ENCODE measurements around the gene NACC2. TPM values are rescaled to one million over a fixed set of nuclear protein-coding genes. Genes with fewer than 3 reads are reported as not detected.

Gene NACC2
- total RNA-seq, 4 donors from 2014 or later = 93.8 to 192 (median 142) TPM

DNA sequence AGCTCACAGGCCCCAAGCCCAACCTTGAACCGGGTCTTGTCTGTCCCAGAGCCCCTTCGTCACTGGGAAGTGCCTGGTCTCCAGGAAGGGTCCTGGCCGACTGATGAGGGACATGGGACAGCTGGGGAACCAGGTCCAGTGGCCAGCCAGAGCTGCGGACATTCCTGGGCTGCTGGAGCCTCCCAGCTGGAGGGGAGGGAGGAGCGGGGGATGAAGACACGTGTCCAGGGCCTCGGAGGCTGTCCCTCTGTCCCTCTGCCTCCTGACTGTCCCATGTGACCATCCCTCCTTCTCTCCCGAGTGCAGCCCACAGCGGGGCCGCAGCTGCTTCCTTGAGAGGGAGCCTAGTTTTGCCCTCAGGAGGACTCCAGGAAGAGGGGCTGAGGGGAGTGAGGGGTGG lies 92.2 kb downstream of the NACC2 start:
- no peak for DNase-seq (ENCODE audit: extremely low spot score)
- Histone ChIP-seq H3K27me3 (no peaks in the 10 kb centered on the region), H3K27ac (replicated peaks in 1 of 4) (peak overlapping the region in 1 of 4 donors; percentile 10), H3K36me3 (peaks cover 0 to 9% (median 7%) of the 10 kb centered on the region in 4 donors), H3K9me3 (no peaks in the 10 kb centered on the region), H3K4me3 (no peak overlapping the region), H3K4me1 (peaks cover 15 to 55% (median 35%) of the 10 kb centered on the region in 4 donors)
- intact Hi-C loops (cut with DNase I) = no loop called here
- WGBS = 65% methylated on average over 4 of the region's 10 CpGs
- TF ChIP-seq POLR2AphosphoS5 (IDR thresholded peaks at IDR 0.05) (peak in 1 of 2 donors; percentile 8), EP300 (IDR thresholded peaks at IDR 0.05) (no peak)

DNA sequence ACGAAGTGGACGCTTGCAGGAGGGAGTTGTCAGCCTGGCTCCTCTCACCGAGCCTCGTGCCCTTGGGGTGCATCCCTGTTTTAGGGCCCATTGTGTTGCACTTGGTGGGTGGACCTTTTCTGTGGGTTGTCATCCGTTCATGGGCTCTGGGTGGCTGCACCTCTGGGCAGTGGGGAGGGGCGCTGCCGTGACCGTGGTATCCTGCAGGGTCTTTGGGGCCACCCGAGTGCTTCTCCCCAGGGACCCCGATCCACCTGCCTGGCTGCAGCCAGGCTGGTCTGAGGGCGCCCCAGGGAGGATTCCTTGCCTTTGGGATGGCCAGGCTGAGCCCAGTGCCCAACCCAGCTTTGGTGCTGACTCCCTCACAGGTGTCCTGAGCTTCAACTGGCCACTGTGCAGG lies 92.9 kb downstream of the NACC2 start:
- no peak overlapping the region for H3K27ac ChIP-seq (replicated peaks in 1 of 4)
- WGBS = 96% methylated on average over 9 of the region's 11 CpGs
- intact Hi-C loops (cut with DNase I) = no loop called here
- H3K27me3 ChIP-seq = no peaks in the 10 kb centered on the region
- no peaks in the 10 kb centered on the region for H3K9me3 ChIP-seq
- H3K4me1 ChIP-seq = peaks cover 15 to 48% (median 29%) of the 10 kb centered on the region in 4 donors
- TF ChIP-seq POLR2AphosphoS5 (IDR thresholded peaks at IDR 0.05) = no peak
- TF ChIP-seq POLR2A (IDR thresholded peaks at IDR 0.05; ENCODE audit: low read depth) = no peak
- TF ChIP-seq, protein P1, sequence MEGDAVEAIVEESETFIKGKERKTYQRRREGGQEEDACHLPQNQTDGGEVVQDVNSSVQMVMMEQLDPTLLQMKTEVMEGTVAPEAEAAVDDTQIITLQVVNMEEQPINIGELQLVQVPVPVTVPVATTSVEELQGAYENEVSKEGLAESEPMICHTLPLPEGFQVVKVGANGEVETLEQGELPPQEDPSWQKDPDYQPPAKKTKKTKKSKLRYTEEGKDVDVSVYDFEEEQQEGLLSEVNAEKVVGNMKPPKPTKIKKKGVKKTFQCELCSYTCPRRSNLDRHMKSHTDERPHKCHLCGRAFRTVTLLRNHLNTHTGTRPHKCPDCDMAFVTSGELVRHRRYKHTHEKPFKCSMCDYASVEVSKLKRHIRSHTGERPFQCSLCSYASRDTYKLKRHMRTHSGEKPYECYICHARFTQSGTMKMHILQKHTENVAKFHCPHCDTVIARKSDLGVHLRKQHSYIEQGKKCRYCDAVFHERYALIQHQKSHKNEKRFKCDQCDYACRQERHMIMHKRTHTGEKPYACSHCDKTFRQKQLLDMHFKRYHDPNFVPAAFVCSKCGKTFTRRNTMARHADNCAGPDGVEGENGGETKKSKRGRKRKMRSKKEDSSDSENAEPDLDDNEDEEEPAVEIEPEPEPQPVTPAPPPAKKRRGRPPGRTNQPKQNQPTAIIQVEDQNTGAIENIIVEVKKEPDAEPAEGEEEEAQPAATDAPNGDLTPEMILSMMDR (IDR thresholded peaks at IDR 0.05) = no peak
- TF ChIP-seq EP300 (IDR thresholded peaks at IDR 0.05) = no peak
- no peak for DNase-seq (ENCODE audit: extremely low spot score)
- H3K4me3 ChIP-seq = no peak overlapping the region
- H3K36me3 ChIP-seq = peaks cover 0 to 6% (median under 1%) of the 10 kb centered on the region in 4 donors

DNA sequence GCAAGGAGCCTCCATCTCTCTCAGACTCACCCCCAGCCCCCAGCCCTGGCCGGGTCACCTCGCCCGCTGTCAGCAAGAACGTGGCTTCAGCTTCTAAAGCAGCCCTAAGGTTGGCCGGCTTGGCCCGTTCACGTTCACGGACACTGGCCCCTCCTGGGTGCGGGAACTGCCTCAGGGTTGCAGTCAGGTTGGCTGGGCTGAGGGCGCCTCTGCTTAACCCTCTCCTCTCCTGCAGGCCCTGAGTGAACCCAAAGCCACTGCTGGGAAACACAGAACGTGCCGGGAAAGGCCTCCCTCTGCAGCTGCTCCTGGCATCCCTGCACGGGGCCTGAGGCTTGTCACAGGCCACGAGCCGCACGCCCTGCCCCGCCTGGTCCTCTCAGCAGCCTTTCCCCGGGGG lies 93.9 kb downstream of the NACC2 start:
- no peak overlapping the region for H3K4me3 ChIP-seq
- 80% methylated on average over 8 of the region's 18 CpGs for WGBS
- peaks cover 15 to 38% (median 28%) of the 10 kb centered on the region in 4 donors for H3K4me1 ChIP-seq
- no peaks in the 10 kb centered on the region for H3K27me3 ChIP-seq
- no peak overlapping the region for H3K27ac ChIP-seq (replicated peaks in 1 of 4)
- TF ChIP-seq, protein P1 (IDR thresholded peaks at IDR 0.05) = no peak
- TF ChIP-seq POLR2AphosphoS5 (IDR thresholded peaks at IDR 0.05) (no peak), POLR2A (IDR thresholded peaks at IDR 0.05; ENCODE audit: low read depth) (no peak), EP300 (IDR thresholded peaks at IDR 0.05) (no peak)
- intact Hi-C loops (cut with DNase I) = no loop called here
- H3K9me3 ChIP-seq = no peaks in the 10 kb centered on the region
- no peak for DNase-seq (ENCODE audit: extremely low spot score)
- H3K36me3 ChIP-seq = peaks cover 0 to 5% (median 0%) of the 10 kb centered on the region in 4 donors

DNA sequence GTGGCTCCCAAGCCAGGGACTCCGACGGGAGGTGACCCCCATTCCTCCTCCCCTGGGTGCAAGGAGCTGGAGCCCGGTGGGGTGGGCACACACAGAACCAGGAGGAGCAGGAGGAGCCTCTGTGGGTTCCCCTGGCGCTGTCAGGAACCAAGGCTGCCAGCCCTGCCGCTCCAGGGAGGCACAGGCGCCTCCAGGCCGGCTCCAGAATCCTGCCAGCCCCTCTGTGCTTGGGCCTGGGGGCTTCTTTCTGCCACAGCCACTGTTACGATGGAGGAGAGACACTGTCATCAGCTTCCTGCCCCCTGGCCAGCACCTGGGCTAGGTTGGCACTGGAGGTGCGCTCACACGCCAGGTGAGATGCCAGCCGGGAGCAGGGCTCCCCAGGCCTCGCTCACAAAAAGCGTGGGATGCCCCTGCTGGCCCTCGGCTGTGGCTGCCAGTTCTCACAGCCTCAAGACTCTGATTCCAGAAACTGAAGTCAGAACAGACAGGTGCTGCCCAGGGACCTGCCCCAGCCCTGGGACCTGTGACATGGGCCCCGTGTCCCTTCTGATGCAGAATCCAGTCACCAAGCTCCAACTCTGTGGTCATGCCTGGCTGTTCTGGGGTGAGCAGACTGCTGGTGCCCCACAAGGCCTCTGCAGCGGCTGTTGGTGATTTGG lies 96.5 kb downstream of the NACC2 start:
- Histone ChIP-seq H3K27ac (replicated peaks in 1 of 4) (no peak overlapping the region), H3K4me3 (no peak overlapping the region), H3K4me1 (peaks cover 13 to 33% (median 24%) of the 10 kb centered on the region in 4 donors), H3K36me3 (no peaks in the 10 kb centered on the region), H3K9me3 (no peaks in the 10 kb centered on the region), H3K27me3 (no peaks in the 10 kb centered on the region)
- TF ChIP-seq EP300 (IDR thresholded peaks at IDR 0.05) (no peak), POLR2AphosphoS5 (IDR thresholded peaks at IDR 0.05) (no peak), POLR2A (IDR thresholded peaks at IDR 0.05; ENCODE audit: low read depth) (no peak)
- TF ChIP-seq, protein P1 (IDR thresholded peaks at IDR 0.05) = no peak
- no peak for DNase-seq (ENCODE audit: extremely low spot score)
- WGBS = 91% methylated on average over 11 of the region's 16 CpGs
- intact Hi-C loops (cut with DNase I) = loop anchor here (10.0 kb wide), 1 partner anchor 116 kb away; the partner anchor contains the start of gene TMEM250

DNA sequence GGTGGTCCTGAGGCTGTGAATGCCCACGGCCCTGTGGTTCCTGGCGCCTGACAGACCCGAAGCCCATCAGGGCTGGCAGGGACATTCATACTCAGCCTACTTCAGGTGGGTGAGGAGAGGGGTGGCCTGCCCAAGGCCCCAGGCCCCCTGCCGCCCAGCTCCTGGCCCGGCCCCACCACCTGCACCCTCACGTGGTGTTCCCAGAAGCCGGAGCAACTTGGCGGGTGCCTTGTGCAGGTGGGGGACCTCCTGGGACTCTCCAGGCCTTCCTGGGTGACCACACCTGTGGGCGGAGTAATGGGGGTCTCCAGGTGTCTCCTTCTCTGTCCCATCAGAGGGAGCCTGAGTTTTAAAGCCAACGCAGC lies 97.1 kb downstream of the NACC2 start:
- no peak overlapping the region for H3K27ac ChIP-seq (replicated peaks in 1 of 4)
- H3K36me3 ChIP-seq = no peaks in the 10 kb centered on the region
- H3K4me1 ChIP-seq = peaks cover 13 to 33% (median 24%) of the 10 kb centered on the region in 4 donors
- H3K27me3 ChIP-seq = no peaks in the 10 kb centered on the region
- no peak for DNase-seq (ENCODE audit: extremely low spot score)
- intact Hi-C loops (cut with DNase I) = loop anchor here (10.0 kb wide), 1 partner anchor 117 kb away; the partner anchor contains the start of gene TMEM250
- no peak overlapping the region for H3K4me3 ChIP-seq
- no peaks in the 10 kb centered on the region for H3K9me3 ChIP-seq
- 97% methylated on average over 5 of the region's 10 CpGs for WGBS
- no peak for TF ChIP-seq EP300 (IDR thresholded peaks at IDR 0.05)

Data from esophagus muscularis mucosa (tissue), 4 donors.